ENCODE results near the gene SUSD1.

The SUSD1 gene

GRCh38 chr9:112104401-112104800 lies 70.7 kb downstream of the SUSD1 start:
- H3K4me3 Mint-ChIP-seq = peak overlapping the region; percentile 22

GRCh38 chr9:112103405-112103804 lies 71.7 kb downstream of the SUSD1 start:
- H3K4me1 Mint-ChIP-seq = peaks cover 37% of the 10 kb centered on the region
- no peaks in the 10 kb centered on the region for H3K36me3 Mint-ChIP-seq
- H3K4me3 Mint-ChIP-seq = no peak overlapping the region
- H3K9me3 Mint-ChIP-seq = no peaks in the 10 kb centered on the region
- H3K27ac Mint-ChIP-seq = no peak overlapping the region
- ATAC-seq = no peak
- no peaks in the 10 kb centered on the region for H3K27me3 Mint-ChIP-seq

More at GRCh38 chr9:112104401-112104800, 70.7 kb downstream of the SUSD1 start:
- peaks cover 37% of the 10 kb centered on the region for H3K4me1 Mint-ChIP-seq
- no peak for ATAC-seq
- H3K9me3 Mint-ChIP-seq = no peaks in the 10 kb centered on the region
- no peaks in the 10 kb centered on the region for H3K27me3 Mint-ChIP-seq
- peak overlapping the region; percentile 6 for H3K27ac Mint-ChIP-seq
- no peaks in the 10 kb centered on the region for H3K36me3 Mint-ChIP-seq

GRCh38 chr9:112097712-112098688 lies 77.1 kb downstream of the SUSD1 start:
- H3K4me1 Mint-ChIP-seq = peaks cover 35% of the 10 kb centered on the region
- H3K27me3 Mint-ChIP-seq = no peaks in the 10 kb centered on the region
- no peaks in the 10 kb centered on the region for H3K9me3 Mint-ChIP-seq
- peaks cover 5% of the 10 kb centered on the region for H3K36me3 Mint-ChIP-seq
- H3K4me3 Mint-ChIP-seq = no peak overlapping the region
- H3K27ac Mint-ChIP-seq = no peak overlapping the region
- peak; percentile 83 for ATAC-seq

- ATAC-seq = no peak
- Mint-ChIP-seq H3K36me3 (peaks cover 5% of the 10 kb centered on the region), H3K4me3 (peak overlapping the region; percentile 22), H3K27me3 (no peaks in the 10 kb centered on the region), H3K27ac (peak overlapping the region; percentile 8), H3K4me1 (peaks cover 32% of the 10 kb centered on the region), H3K9me3 (no peaks in the 10 kb centered on the region)
Observed at GRCh38 chr9:112094948-112095681, 80.0 kb downstream of the SUSD1 start.

- no peak for ATAC-seq
- peaks cover 32% of the 10 kb centered on the region for H3K4me1 Mint-ChIP-seq
- peaks cover 5% of the 10 kb centered on the region for H3K36me3 Mint-ChIP-seq
- peak overlapping the region; percentile 8 for H3K27ac Mint-ChIP-seq
- no peak overlapping the region for H3K4me3 Mint-ChIP-seq
- no peaks in the 10 kb centered on the region for H3K27me3 Mint-ChIP-seq
- H3K9me3 Mint-ChIP-seq = no peaks in the 10 kb centered on the region
Observed at GRCh38 chr9:112094241-112094640, 80.9 kb downstream of the SUSD1 start.

GRCh38 chr9:112093870-112094216 lies 81.3 kb downstream of the SUSD1 start:
- Mint-ChIP-seq H3K27me3 (no peaks in the 10 kb centered on the region), H3K9me3 (no peaks in the 10 kb centered on the region), H3K4me3 (no peak overlapping the region), H3K4me1 (peaks cover 32% of the 10 kb centered on the region), H3K36me3 (peaks cover 7% of the 10 kb centered on the region), H3K27ac (peak overlapping the region; percentile 8)
- no peak for ATAC-seq

- H3K36me3 Mint-ChIP-seq = peaks cover 10% of the 10 kb centered on the region
- H3K27me3 Mint-ChIP-seq = no peaks in the 10 kb centered on the region
- no peak for ATAC-seq
- no peaks in the 10 kb centered on the region for H3K9me3 Mint-ChIP-seq
- peaks cover 32% of the 10 kb centered on the region for H3K4me1 Mint-ChIP-seq
- peak overlapping the region; percentile 8 for H3K27ac Mint-ChIP-seq
- no peak overlapping the region for H3K4me3 Mint-ChIP-seq
Observed at GRCh38 chr9:112093147-112093869, 81.8 kb downstream of the SUSD1 start.

GRCh38 chr9:112091810-112092209 lies 83.3 kb downstream of the SUSD1 start:
- Mint-ChIP-seq H3K27me3 (no peaks in the 10 kb centered on the region), H3K4me1 (peaks cover 23% of the 10 kb centered on the region), H3K36me3 (peaks cover 22% of the 10 kb centered on the region), H3K9me3 (no peaks in the 10 kb centered on the region), H3K27ac (no peak overlapping the region), H3K4me3 (no peak overlapping the region)
- no peak for ATAC-seq

- H3K4me1 Mint-ChIP-seq = peaks cover 6% of the 10 kb centered on the region
- no peak for ATAC-seq
- no peak overlapping the region for H3K4me3 Mint-ChIP-seq
- no peak overlapping the region for H3K27ac Mint-ChIP-seq
- H3K27me3 Mint-ChIP-seq = no peaks in the 10 kb centered on the region
- no peaks in the 10 kb centered on the region for H3K9me3 Mint-ChIP-seq
- H3K36me3 Mint-ChIP-seq = peaks cover 17% of the 10 kb centered on the region
Observed at GRCh38 chr9:112087506-112087905, 87.6 kb downstream of the SUSD1 start.

GRCh38 chr9:112086627-112087026 lies 88.5 kb downstream of the SUSD1 start:
- Mint-ChIP-seq H3K27ac (peak overlapping the region; percentile 28), H3K36me3 (peaks cover 17% of the 10 kb centered on the region), H3K4me1 (peaks cover 6% of the 10 kb centered on the region), H3K9me3 (peaks cover 3% of the 10 kb centered on the region), H3K4me3 (no peak overlapping the region), H3K27me3 (no peaks in the 10 kb centered on the region)
- ATAC-seq = no peak

GRCh38 chr9:112084907-112085306 lies 90.2 kb downstream of the SUSD1 start:
- Mint-ChIP-seq H3K36me3 (peaks cover 17% of the 10 kb centered on the region), H3K27me3 (no peaks in the 10 kb centered on the region), H3K9me3 (peaks cover 3% of the 10 kb centered on the region), H3K27ac (no peak overlapping the region), H3K4me3 (no peak overlapping the region), H3K4me1 (peaks cover 6% of the 10 kb centered on the region)
- no peak for ATAC-seq

GRCh38 chr9:112084334-112084733 lies 90.8 kb downstream of the SUSD1 start:
- Mint-ChIP-seq H3K4me1 (peaks cover 6% of the 10 kb centered on the region), H3K4me3 (no peak overlapping the region), H3K9me3 (peaks cover 3% of the 10 kb centered on the region), H3K27ac (no peak overlapping the region), H3K36me3 (peaks cover 17% of the 10 kb centered on the region), H3K27me3 (no peaks in the 10 kb centered on the region)
- ATAC-seq = no peak

GRCh38 chr9:112081918-112082729 lies 93.0 kb downstream of the SUSD1 start:
- no peak overlapping the region for H3K27ac Mint-ChIP-seq
- no peak for ATAC-seq
- peaks cover 18% of the 10 kb centered on the region for H3K4me1 Mint-ChIP-seq
- peaks cover 1% of the 10 kb centered on the region for H3K36me3 Mint-ChIP-seq
- no peaks in the 10 kb centered on the region for H3K27me3 Mint-ChIP-seq
- peaks cover 3% of the 10 kb centered on the region for H3K9me3 Mint-ChIP-seq
- H3K4me3 Mint-ChIP-seq = no peak overlapping the region

- H3K27me3 Mint-ChIP-seq = no peaks in the 10 kb centered on the region
- peaks cover 13% of the 10 kb centered on the region for H3K36me3 Mint-ChIP-seq
- H3K4me1 Mint-ChIP-seq = peaks cover 29% of the 10 kb centered on the region
- H3K9me3 Mint-ChIP-seq = peaks cover 3% of the 10 kb centered on the region
- ATAC-seq = no peak
- no peak overlapping the region for H3K4me3 Mint-ChIP-seq
- H3K27ac Mint-ChIP-seq = peak overlapping the region; percentile 3
Observed at GRCh38 chr9:112080831-112081542, 94.1 kb downstream of the SUSD1 start.
